Astrocyte of the spinal cord (primary cell): Measurements from ENCODE around the gene NEDD4L.

Experiments used
- DNase-seq: peaks from one replicate; pipeline ENCODE4 v3.0.0; 2011; ENCODE audit warnings: low read depth, low spot score
- H3K4me3 ChIP-seq: 2 replicates; pipeline ENCODE4 v1.5.1; 2011; ENCODE audit warnings: low read depth, mild to moderate bottlenecking, low read length, moderate library complexity
- in situ Hi-C: cut with HindIII; loops from 2 replicates; pipeline ENCODE4 v1.10.0; 2017; ENCODE audit warnings: low sequenced_read_pairs
- TF ChIP-seq, protein P1 (sequence below): IDR thresholded peaks from 2 replicates; pipeline ENCODE4 v1.5.1; 2012; ENCODE audit warnings: low read depth, mild to moderate bottlenecking, low read length, inconsistent platforms

The NEDD4L gene

DNA sequence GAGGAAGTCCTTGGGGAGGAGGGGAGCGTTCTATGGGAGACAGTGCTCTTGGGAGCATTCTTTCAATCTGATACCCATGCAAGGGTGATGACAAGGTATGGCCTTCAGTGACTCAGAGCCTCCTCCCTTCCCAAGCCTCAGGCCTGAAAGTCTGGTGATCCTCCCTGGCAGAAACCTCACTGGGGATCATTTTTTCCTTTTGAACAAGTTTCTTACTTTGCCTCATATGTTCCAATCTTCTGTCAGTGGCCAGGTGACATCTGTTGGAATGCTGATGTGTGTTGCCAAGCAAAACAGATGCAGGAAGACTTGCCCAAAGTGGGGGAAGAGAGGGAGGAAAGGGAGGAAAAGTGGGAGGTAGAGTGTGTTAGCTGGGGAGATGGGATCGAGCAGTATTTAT is 224.8 kb downstream of the NEDD4L start:
- no peak overlapping the region for H3K4me3 ChIP-seq
- peak; percentile 50 for DNase-seq
- TF ChIP-seq, protein P1, sequence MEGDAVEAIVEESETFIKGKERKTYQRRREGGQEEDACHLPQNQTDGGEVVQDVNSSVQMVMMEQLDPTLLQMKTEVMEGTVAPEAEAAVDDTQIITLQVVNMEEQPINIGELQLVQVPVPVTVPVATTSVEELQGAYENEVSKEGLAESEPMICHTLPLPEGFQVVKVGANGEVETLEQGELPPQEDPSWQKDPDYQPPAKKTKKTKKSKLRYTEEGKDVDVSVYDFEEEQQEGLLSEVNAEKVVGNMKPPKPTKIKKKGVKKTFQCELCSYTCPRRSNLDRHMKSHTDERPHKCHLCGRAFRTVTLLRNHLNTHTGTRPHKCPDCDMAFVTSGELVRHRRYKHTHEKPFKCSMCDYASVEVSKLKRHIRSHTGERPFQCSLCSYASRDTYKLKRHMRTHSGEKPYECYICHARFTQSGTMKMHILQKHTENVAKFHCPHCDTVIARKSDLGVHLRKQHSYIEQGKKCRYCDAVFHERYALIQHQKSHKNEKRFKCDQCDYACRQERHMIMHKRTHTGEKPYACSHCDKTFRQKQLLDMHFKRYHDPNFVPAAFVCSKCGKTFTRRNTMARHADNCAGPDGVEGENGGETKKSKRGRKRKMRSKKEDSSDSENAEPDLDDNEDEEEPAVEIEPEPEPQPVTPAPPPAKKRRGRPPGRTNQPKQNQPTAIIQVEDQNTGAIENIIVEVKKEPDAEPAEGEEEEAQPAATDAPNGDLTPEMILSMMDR: no peak
- in situ Hi-C loops: no loop called here

DNA sequence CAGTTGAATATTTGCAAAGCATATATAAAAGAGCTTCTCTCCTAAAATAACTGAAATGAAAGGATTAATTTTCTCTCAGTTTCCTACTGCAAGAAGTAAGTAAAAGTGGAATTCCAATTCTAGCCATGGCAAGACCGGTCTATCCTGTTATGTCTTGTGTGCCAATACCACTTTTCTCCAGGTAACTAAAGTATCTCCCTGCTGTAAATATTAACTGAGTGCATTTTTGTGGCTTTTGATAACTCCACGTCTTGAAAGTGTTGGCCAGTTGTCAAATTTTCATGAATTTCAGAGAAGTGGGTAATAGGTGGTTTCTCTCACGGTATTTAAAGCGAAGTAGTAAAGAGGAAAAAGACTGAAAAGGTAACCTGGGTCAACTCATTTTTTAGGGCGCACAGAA is 225.9 kb downstream of the NEDD4L start:
- TF ChIP-seq, protein P1: no peak
- DNase-seq: no peak
- in situ Hi-C loops: no loop called here
- no peak overlapping the region for H3K4me3 ChIP-seq

DNA sequence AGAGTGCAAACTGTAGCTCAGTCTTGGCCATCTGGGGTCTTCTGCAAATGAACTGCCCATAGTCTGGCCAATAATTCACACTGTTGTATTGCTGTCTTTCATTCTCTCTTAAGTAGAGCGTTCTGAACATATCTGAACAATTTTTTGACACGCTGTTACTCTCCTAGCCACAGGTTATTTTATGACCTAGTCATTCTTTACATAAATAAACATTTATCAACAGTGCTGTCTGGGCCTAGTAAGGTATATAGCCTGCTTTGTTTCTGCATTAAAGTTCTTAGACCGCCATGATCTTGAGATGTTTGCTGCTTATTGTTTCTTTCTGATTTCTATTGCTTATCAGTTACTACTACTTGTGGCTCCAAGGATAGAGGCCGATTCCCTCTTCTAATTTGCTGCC is 226.4 kb downstream of the NEDD4L start:
- no peak overlapping the region for H3K4me3 ChIP-seq
- DNase-seq: no peak
- TF ChIP-seq, protein P1: no peak
- in situ Hi-C loops: no loop called here

DNA sequence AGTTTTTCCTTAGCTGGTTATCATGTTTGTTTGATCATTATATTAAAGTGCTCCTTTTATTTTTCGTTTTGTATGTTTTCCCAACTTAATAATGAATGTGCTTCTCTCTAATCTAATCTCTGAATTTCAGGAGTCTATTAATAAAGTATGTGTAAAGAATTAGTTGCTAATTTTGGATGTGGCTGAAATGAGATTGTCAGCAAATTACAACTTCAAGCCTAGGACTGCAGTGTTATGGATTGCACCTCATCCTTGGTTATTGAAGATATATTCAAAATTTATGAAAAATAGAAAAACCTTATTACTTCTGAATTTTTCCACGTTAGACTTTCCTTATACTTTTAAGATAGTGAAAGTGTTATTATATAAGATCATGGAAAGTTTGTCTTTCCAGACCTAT is 227.7 kb downstream of the NEDD4L start:
- in situ Hi-C loops: no loop called here
- no peak overlapping the region for H3K4me3 ChIP-seq
- TF ChIP-seq, protein P1: no peak
- DNase-seq: no peak

DNA sequence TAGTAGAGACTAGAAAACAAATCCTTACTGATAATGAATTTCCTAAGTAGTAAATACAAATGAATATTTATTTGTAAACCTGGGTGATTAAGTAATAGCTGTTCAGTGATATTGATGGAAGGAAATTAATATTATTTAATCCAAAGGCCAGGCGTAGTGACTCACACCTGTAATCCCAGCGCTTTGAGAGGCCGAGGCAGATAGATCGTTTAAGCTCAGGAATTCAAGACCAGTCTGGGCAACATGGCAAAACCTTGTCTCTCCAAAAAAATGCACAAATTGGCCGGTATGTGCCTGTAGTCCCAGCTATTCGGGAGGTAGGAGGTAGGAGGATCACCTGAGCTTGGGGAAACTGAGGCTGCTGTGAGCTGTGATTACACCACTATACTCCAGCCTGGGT is 228.2 kb downstream of the NEDD4L start:
- H3K4me3 ChIP-seq: no peak overlapping the region
- TF ChIP-seq, protein P1: no peak
- in situ Hi-C loops: no loop called here

DNA sequence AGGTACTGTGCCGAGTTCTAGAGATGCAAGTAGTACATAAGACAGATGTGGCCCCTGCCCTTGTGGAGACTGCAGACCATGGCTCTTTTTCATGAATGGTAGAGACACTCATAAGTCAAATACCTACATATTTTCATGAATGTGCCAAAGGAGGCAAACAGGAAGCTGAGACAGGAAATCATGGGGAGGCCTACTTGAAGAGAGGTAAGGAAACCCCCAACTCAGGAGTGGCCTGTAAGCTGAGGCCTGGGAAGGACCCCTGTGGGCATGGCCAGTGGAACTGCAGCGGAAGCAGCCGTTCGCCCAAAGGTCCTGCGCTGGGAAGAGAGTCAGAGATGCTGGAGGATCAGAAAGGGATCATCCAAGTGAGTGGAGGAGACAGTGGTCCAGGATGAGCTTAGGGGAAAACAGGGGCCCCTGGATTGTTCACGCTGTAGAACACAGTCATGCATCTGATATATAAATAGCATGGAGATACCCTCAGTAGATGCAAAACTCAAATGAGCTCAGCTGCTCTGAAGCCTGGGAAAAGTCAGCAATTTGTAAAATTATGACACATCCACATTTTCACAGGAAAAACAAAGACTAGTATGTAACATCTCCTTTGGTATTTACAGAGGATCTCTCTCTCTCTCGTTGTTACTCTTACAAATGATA is 228.9 kb downstream of the NEDD4L start:
- in situ Hi-C loops: no loop called here
- TF ChIP-seq, protein P1: no peak
- DNase-seq: no peak

More for the DNA sequence above, 228.2 kb downstream of the NEDD4L start:
- DNase-seq: no peak

More for the DNA sequence above, 228.9 kb downstream of the NEDD4L start:
- no peak overlapping the region for H3K4me3 ChIP-seq
